ENCODE measurements around the gene XYLT1. TPM values are rescaled to one million over a fixed set of nuclear protein-coding genes. Genes with fewer than 3 reads are reported as not detected.

The XYLT1 gene
- total RNA-seq, 1 donor from 2014 or later: 41.6 TPM

DNA sequence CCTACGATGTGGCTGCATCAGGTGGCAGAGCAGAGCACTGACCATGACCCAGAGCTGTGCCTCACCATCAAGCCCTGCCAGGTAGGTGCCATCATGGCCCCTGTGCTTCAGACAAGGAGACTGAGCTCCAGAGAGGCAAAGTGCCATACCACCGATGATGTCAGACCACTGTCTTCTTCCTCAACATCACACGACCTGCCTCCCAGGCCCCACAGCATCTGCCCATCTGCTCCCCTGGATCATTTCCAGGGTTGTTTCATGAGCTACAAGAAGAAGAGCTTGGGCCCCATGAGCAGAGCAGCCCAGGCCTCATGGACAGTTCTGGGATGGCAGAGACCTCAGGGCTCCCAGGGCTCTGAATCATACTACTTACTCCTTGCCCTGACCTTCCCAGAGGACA lies 9.9 kb downstream of the XYLT1 start:
- intact Hi-C loops (cut with micrococcal nuclease): no loop called here

GRCh38 chr16:17459903-17460521 lies 10.7 kb downstream of the XYLT1 start:
- intact Hi-C loops (cut with micrococcal nuclease): no loop called here

- intact Hi-C loops (cut with micrococcal nuclease): no loop called here
Observed at GRCh38 chr16:17457997-17458396, 12.8 kb downstream of the XYLT1 start.

DNA sequence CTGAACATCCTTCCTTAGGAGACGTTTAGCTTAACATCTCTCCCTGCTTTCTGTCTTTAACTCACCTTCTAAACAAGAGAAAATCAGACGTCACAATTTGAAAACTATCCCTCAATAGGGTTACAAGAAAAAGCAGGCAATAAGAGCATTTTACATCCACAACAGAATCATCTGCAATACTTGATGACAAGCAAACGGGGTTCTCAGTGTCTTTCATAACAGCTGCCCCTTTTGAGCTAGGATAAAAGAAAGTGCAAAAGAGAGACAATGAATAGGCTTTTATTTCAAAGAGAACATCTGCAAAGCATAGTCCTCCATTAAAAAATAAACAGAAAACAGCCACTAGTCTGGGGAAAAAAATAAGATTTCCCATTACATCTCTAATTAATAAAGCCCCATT lies 13.2 kb downstream of the XYLT1 start:
- intact Hi-C loops (cut with micrococcal nuclease): no loop called here

DNA sequence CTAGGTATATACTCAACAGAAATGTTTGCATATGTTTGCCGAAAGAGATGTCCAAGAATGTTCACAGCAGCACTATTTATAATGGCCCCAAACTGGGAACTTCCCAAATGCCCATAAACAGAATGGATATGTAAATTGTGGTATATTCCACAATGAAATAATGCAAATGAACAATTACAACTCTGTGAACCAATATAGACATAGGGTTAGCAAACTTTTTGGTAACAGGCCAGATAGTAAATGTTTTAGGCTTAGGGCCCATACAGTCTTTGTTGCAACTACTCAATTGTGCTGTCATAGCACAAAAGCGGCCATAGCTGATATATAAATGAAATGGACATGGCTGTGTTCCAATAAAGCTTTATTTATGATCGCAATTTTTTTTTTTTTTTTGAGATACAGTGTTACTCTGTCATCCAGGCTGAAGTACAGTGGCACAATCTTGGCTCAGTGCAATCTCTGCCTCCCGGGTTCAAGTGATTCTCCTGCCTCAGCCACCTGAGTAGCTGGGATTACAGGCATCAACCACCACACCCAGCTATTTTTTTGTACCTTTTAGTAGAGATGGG lies 16.5 kb downstream of the XYLT1 start:
- intact Hi-C loops (cut with micrococcal nuclease): no loop called here

GRCh38 chr16:17453364-17454038 lies 17.3 kb downstream of the XYLT1 start:
- intact Hi-C loops (cut with micrococcal nuclease): loop anchor here (2.0 kb wide), 1 partner anchor 15 kb away; no protein-coding TSS in a partner anchor

GRCh38 chr16:17452922-17453321 lies 17.8 kb downstream of the XYLT1 start:
- intact Hi-C loops (cut with micrococcal nuclease): loop anchor here (2.0 kb wide), 1 partner anchor 14 kb away; no protein-coding TSS in a partner anchor

GRCh38 chr16:17451843-17452242 lies 18.9 kb downstream of the XYLT1 start:
- intact Hi-C loops (cut with micrococcal nuclease): loop anchor here (2.0 kb wide), 1 partner anchor 13 kb away; no protein-coding TSS in a partner anchor

GRCh38 chr16:17450291-17450690 lies 20.5 kb downstream of the XYLT1 start:
- intact Hi-C loops (cut with micrococcal nuclease): no loop called here

GRCh38 chr16:17448640-17449638 lies 21.8 kb downstream of the XYLT1 start:
- intact Hi-C loops (cut with micrococcal nuclease): loop anchor here (2.0 kb wide), 2 partner anchors 22 to 80 kb away; partner anchors contain the start of gene XYLT1

- intact Hi-C loops (cut with micrococcal nuclease): no loop called here
Observed at GRCh38 chr16:17447101-17447569, 23.6 kb downstream of the XYLT1 start.

DNA sequence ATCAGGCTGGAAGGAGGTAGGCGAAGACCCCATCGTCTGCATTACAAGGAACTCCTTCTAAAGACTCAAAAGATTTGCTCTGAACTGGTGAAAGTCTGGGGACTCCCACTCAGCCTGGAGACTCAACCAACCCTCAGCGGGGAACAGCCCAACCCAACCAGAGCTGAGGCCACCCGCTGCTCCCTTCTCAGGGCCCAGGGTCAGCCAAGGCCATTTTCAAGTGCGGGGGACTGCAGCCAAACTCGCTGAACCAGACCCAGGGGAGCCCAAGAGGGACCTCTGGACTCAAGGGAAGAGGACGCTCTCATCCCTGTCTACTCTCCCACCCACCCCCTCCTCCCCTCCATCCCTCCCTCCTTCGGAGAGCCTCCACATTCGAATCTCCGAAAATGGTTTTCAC lies 24.1 kb downstream of the XYLT1 start:
- intact Hi-C loops (cut with micrococcal nuclease): no loop called here

DNA sequence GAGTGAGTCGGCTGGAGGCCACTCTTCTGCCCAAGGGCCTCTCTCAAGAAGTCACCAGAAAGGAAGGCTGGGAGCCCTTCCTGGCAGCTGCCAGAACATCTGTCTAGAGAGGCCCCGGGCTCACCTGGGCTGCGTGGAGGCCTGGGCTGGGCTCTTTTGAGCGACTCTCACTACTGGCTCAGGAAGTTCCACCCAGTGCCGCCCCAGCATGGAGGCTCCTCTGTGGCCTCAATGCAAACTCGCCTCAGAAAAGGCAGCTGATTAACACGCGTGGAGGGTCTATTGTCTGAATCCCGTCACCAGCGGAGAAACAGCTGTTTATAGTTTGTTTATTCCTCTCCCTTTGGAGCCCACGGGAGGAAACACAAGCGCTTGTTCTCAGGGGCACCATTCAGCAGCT lies 25.3 kb downstream of the XYLT1 start:
- intact Hi-C loops (cut with micrococcal nuclease): no loop called here

DNA sequence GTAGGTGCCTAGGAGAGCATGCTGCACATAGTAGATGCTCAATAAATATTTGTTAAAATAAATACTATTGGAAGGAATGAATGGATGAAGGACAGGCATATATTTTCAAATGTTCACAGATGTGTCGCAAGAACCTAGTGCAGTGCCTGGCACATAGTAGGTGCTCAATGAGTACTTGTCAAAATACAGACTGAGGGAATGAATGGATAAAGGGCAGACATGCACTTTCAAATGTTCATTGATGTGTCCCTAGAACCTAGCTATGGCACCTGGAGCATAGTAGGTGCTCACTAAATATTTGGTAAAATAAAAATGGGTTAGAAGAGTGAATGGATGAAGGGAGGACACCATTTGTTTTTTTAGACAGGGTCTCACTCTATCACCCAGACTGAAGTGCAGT lies 26.1 kb downstream of the XYLT1 start:
- intact Hi-C loops (cut with micrococcal nuclease): no loop called here

- intact Hi-C loops (cut with micrococcal nuclease): no loop called here
Observed at GRCh38 chr16:17440131-17440530, 30.6 kb downstream of the XYLT1 start.

DNA sequence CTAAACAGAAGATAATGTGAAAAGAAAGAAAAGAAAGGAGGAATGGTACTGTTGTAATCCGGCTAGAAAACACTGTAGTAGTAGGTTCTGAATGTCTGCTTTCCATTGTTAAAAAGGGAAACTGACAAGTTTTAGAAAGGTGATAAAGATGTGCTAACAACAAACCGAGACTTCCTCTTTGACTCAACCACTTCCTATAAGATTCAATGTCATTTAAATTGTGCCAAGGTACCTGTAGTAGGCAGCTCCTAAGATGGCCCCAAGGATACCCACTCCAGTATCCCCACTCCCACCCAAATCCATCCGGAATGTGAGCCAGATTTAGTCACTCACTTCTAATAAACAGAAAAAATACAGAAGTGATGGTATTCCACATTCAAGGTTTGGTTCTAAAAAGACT lies 31.2 kb downstream of the XYLT1 start:
- intact Hi-C loops (cut with micrococcal nuclease): loop anchor here (2.0 kb wide), 1 partner anchor 13 kb away; no protein-coding TSS in a partner anchor

- intact Hi-C loops (cut with micrococcal nuclease): loop anchor here (2.0 kb wide), 1 partner anchor 15 kb away; no protein-coding TSS in a partner anchor
Observed at GRCh38 chr16:17437981-17438380, 32.8 kb downstream of the XYLT1 start.

DNA sequence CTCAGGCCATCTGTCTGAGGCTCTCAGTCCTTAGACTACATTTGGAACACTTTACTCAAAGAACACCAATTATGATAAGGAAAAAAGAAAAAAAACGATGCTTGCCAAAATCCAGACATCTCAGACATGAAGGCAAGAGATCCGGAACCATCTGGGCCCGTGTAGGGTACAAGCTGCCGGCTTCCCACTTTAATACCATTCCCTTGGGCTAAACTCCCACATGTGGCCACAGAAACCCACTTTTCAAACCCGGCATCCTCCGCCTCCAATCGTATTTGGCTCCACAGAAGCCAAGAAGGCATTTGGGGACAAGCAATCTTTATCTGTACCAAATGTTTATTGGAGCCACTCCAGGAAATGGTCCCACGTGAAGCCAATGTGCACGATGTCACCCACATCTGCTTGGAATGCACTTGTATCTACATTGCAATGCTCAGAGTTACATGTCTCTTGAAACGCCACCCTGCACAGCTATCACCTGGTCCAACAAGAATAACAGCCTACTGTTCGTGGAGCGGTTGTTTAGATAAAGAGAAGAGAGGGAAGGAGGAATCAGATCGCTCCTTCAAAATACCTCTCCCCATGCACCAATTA lies 33.5 kb downstream of the XYLT1 start:
- intact Hi-C loops (cut with micrococcal nuclease): no loop called here

DNA sequence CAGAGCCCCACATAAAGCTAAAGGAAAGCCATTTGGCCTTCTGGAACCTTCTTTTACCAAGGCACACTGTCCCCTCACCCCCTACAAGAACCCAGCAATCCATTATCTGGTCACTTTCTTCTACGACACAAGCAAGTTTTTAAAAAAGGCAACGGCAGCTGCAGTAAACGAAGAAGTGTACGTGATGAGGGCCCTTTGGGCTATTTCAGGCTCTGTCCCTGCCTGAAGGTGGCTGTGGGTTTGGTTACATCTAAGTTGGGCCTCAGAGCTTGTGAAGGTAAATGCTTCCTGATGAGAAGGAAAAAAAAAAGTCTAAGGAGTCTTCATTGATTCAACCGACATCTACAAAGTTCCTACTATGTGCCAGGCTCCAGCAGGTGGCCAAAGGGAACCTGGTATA lies 35.4 kb downstream of the XYLT1 start:
- intact Hi-C loops (cut with micrococcal nuclease): no loop called here

GRCh38 chr16:17433577-17434451 lies 36.9 kb downstream of the XYLT1 start:
- intact Hi-C loops (cut with micrococcal nuclease): no loop called here
